ENCODE measurements around the gene PCBP3. TPM values are rescaled to one million over a fixed set of nuclear protein-coding genes. Genes with fewer than 3 reads are reported as not detected.

Gene PCBP3
- total RNA-seq, 1 experiment from 2014 or later = not detected

DNA sequence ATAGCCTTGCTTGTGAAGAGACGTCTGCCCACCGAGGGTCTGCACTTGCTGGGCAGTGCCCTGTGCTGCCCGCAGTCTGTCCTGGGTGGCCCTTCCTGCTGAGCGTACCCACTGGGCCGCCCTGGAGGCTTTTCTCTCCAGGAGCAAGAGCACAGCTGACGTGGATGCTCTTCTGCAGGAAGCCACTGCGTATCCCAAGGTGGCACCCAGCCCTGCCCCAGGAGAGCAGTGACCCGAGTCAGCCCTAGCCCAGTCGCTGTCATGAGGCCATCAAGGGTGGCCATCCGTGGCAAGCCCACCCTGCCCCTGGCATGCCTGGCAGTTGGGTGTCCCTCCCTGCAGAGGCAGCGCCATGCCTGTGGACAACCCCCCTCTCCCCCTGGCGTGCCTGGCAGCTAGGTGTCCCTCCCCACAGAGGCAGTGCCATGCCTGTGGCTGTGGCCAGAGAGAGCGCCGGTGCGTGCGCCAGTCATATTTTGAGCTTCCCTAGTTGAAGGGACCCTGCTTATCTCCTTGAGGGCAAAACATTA is 286.8 kb downstream of the PCBP3 start:
- Histone ChIP-seq H3K9me3 (ENCODE audit: control insufficient read depth, insufficient read depth, low read depth, low read length) (no peaks in the 10 kb centered on the region), H3K36me3 (ENCODE audit: control insufficient read depth, insufficient read depth, low read length) (no peaks in the 10 kb centered on the region), H3K4me3 (ENCODE audit: low read depth in 2 of 2, low read length in 2 of 2) (no peak overlapping the region), H3K27me3 (ENCODE audit: control insufficient read depth, insufficient read depth, low read length) (no peaks in the 10 kb centered on the region), H3K4me1 (ENCODE audit: control insufficient read depth, insufficient read depth, low read length) (no peaks in the 10 kb centered on the region), H3K27ac (ENCODE audit: low read length) (no peak overlapping the region)
- no TSS peak for BruUV-seq (replicated peaks)
- TF ChIP-seq, protein P1, sequence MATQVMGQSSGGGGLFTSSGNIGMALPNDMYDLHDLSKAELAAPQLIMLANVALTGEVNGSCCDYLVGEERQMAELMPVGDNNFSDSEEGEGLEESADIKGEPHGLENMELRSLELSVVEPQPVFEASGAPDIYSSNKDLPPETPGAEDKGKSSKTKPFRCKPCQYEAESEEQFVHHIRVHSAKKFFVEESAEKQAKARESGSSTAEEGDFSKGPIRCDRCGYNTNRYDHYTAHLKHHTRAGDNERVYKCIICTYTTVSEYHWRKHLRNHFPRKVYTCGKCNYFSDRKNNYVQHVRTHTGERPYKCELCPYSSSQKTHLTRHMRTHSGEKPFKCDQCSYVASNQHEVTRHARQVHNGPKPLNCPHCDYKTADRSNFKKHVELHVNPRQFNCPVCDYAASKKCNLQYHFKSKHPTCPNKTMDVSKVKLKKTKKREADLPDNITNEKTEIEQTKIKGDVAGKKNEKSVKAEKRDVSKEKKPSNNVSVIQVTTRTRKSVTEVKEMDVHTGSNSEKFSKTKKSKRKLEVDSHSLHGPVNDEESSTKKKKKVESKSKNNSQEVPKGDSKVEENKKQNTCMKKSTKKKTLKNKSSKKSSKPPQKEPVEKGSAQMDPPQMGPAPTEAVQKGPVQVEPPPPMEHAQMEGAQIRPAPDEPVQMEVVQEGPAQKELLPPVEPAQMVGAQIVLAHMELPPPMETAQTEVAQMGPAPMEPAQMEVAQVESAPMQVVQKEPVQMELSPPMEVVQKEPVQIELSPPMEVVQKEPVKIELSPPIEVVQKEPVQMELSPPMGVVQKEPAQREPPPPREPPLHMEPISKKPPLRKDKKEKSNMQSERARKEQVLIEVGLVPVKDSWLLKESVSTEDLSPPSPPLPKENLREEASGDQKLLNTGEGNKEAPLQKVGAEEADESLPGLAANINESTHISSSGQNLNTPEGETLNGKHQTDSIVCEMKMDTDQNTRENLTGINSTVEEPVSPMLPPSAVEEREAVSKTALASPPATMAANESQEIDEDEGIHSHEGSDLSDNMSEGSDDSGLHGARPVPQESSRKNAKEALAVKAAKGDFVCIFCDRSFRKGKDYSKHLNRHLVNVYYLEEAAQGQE (IDR thresholded peaks at IDR 0.05; ENCODE audit: insufficient read depth in 1 of 2, low read depth in 2 of 2, low read length in 1 of 2) = no peak
- TF ChIP-seq TCF7L2 (IDR thresholded peaks at IDR 0.05; ENCODE audit: low read depth, low read length) = no peak
- TF ChIP-seq, protein P2, sequence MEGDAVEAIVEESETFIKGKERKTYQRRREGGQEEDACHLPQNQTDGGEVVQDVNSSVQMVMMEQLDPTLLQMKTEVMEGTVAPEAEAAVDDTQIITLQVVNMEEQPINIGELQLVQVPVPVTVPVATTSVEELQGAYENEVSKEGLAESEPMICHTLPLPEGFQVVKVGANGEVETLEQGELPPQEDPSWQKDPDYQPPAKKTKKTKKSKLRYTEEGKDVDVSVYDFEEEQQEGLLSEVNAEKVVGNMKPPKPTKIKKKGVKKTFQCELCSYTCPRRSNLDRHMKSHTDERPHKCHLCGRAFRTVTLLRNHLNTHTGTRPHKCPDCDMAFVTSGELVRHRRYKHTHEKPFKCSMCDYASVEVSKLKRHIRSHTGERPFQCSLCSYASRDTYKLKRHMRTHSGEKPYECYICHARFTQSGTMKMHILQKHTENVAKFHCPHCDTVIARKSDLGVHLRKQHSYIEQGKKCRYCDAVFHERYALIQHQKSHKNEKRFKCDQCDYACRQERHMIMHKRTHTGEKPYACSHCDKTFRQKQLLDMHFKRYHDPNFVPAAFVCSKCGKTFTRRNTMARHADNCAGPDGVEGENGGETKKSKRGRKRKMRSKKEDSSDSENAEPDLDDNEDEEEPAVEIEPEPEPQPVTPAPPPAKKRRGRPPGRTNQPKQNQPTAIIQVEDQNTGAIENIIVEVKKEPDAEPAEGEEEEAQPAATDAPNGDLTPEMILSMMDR (IDR thresholded peaks at IDR 0.05) = no peak
- TF ChIP-seq POLR2AphosphoS5 (IDR thresholded peaks at IDR 0.05; ENCODE audit: low read depth, low read length) = no peak
- TF ChIP-seq SIN3A (IDR thresholded peaks at IDR 0.05; ENCODE audit: borderline replicate concordance, insufficient read depth, low read depth, low read length) = no peak
- intact Hi-C loops (cut with micrococcal nuclease; ENCODE audit: unreplicated experiment) (no loop called here), in situ Hi-C loops (cut with HindIII; ENCODE audit: low pct_unique_long_range_greater_than_20kb, low sequenced_read_pairs) (no loop called here)
- ATAC-seq (no peak), DNase-seq (ENCODE audit: low read depth, low spot score) (no peak)
- CTCF ChIA-PET = no interaction called here
- POLR2A ChIA-PET = no interaction called here

DNA sequence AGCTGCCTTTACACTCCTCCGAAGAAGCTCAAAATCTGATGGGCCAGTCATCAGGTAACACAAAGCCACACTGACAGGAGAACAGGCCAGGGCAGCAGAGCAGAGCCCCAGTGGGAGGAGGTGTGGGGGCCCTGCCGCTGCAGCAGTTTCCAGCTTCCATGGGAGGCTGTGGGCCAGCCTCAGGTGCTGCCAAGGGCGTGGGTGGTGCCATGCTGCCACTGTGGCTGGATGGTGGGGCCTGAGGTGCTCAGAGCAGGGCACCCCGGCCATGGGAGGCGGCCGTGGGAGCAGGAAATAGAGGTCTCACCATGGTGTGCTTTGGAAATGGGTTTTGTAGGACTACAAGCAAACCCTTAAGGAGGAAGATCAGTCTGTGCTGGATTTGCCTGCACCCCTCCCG is 287.3 kb downstream of the PCBP3 start:
- TF ChIP-seq, protein P2 (IDR thresholded peaks at IDR 0.05) = no peak
- TF ChIP-seq, protein P1 (IDR thresholded peaks at IDR 0.05; ENCODE audit: insufficient read depth in 1 of 2, low read depth in 2 of 2, low read length in 1 of 2) = no peak
- TF ChIP-seq TCF7L2 (IDR thresholded peaks at IDR 0.05; ENCODE audit: low read depth, low read length) (no peak), POLR2AphosphoS5 (IDR thresholded peaks at IDR 0.05; ENCODE audit: low read depth, low read length) (no peak), SIN3A (IDR thresholded peaks at IDR 0.05; ENCODE audit: borderline replicate concordance, insufficient read depth, low read depth, low read length) (no peak)
- no peaks in the 10 kb centered on the region for H3K27me3 ChIP-seq (ENCODE audit: control insufficient read depth, insufficient read depth, low read length)
- in situ Hi-C loops (cut with HindIII; ENCODE audit: low pct_unique_long_range_greater_than_20kb, low sequenced_read_pairs) = no loop called here
- no peak for DNase-seq (ENCODE audit: low read depth, low spot score)
- ChIA-PET POLR2A (no interaction called here), CTCF (no interaction called here)
- no peaks in the 10 kb centered on the region for H3K9me3 ChIP-seq (ENCODE audit: control insufficient read depth, insufficient read depth, low read depth, low read length)
- no peaks in the 10 kb centered on the region for H3K4me1 ChIP-seq (ENCODE audit: control insufficient read depth, insufficient read depth, low read length)
- no peaks in the 10 kb centered on the region for H3K36me3 ChIP-seq (ENCODE audit: control insufficient read depth, insufficient read depth, low read length)
- intact Hi-C loops (cut with micrococcal nuclease; ENCODE audit: unreplicated experiment) = no loop called here
- no peak overlapping the region for H3K27ac ChIP-seq (ENCODE audit: low read length)
- ATAC-seq = no peak
- H3K4me3 ChIP-seq (ENCODE audit: low read depth in 2 of 2, low read length in 2 of 2) = no peak overlapping the region
- no TSS peak for BruUV-seq (replicated peaks)

Data from Panc1 (cell line).